H9 (cell line): ENCODE data around the gene SPINT3. TPM values are rescaled to one million over a fixed set of nuclear protein-coding genes. Genes with fewer than 3 reads are reported as not detected.

Source experiments
- DNase-seq: peaks from one replicate; pipeline ENCODE4 v3.0.0-alpha.2; 2017
- H2AFZ ChIP-seq: one replicate; pipeline ENCODE4 v1.6.1; 2013; ENCODE audit warnings: mild to moderate bottlenecking, low read length, control low read depth, moderate library complexity
- H2AK5ac ChIP-seq: 2 replicates; pipeline ENCODE4 v1.6.1; 2013; ENCODE audit warnings: low read length, control low read depth, mixed read lengths; ENCODE audit not compliant: insufficient read length
- H2BK120ac ChIP-seq: one replicate; pipeline ENCODE4 v1.6.1; 2013; ENCODE audit warnings: low read depth, mild to moderate bottlenecking, low read length, control low read depth, inconsistent platforms; ENCODE audit not compliant: poor library complexity, severe bottlenecking
- H2BK12ac ChIP-seq: 2 replicates; pipeline ENCODE4 v1.6.1; 2013; ENCODE audit warnings: low read length, control low read depth, mixed read lengths, low read depth; ENCODE audit not compliant: insufficient read length
- H2BK15ac ChIP-seq: 2 replicates; pipeline ENCODE4 v1.6.1; 2013; ENCODE audit warnings: low read depth, low read length, control low read depth
- H2BK20ac ChIP-seq: one replicate; pipeline ENCODE4 v1.6.1; 2013; ENCODE audit warnings: low read depth, mild to moderate bottlenecking, low read length, control low read depth, inconsistent platforms; ENCODE audit not compliant: poor library complexity, severe bottlenecking
- H2BK5ac ChIP-seq: 2 replicates; pipeline ENCODE4 v1.6.1; 2013; ENCODE audit warnings: low read length, control low read depth, mixed read lengths; ENCODE audit not compliant: insufficient read length
- H3K14ac ChIP-seq: 2 replicates; pipeline ENCODE4 v1.6.1; 2013; ENCODE audit warnings: low read length, control low read depth; ENCODE audit not compliant: insufficient read depth
- H3K18ac ChIP-seq: 2 replicates; pipeline ENCODE4 v1.6.1; 2013; ENCODE audit warnings: low read depth, mild to moderate bottlenecking, mixed read lengths, low read length, control low read depth; ENCODE audit not compliant: insufficient read length
- H3K23ac ChIP-seq: 2 replicates; pipeline ENCODE4 v1.6.1; 2013; ENCODE audit warnings: low read length, control low read depth, mixed read lengths, low read depth; ENCODE audit not compliant: insufficient read length
- H3K23me2 ChIP-seq: 2 replicates; pipeline ENCODE4 v1.6.1; 2013; ENCODE audit warnings: low read depth, mild to moderate bottlenecking, mixed read lengths, low read length, control low read depth; ENCODE audit not compliant: insufficient read length, poor library complexity, severe bottlenecking
- H3K27ac ChIP-seq: 2 replicates; pipeline ENCODE4 v1.5.1; 2013; ENCODE audit warnings: low read length, control low read depth, mixed read lengths, low read depth; ENCODE audit not compliant: insufficient read length
- H3K27me3 ChIP-seq: 2 replicates; pipeline ENCODE4 v1.6.1; 2013; ENCODE audit warnings: low read length, control low read depth, inconsistent platforms; ENCODE audit not compliant: insufficient read depth
- H3K4ac ChIP-seq: 2 replicates; pipeline ENCODE4 v1.6.1; 2013; ENCODE audit warnings: low read depth, mild to moderate bottlenecking, control low read depth, inconsistent platforms, low read length, moderate library complexity
- H3K4me1 ChIP-seq: 2 replicates; pipeline ENCODE4 v1.6.1; 2013; ENCODE audit warnings: low read length, control low read depth, inconsistent platforms; ENCODE audit not compliant: insufficient read depth
- H3K4me2 ChIP-seq: 2 replicates; pipeline ENCODE4 v1.6.1; 2013; ENCODE audit warnings: low read length, control low read depth, mixed read lengths; ENCODE audit not compliant: insufficient read length, insufficient read depth
- H3K56ac ChIP-seq: 2 replicates; pipeline ENCODE4 v1.6.1; 2013; ENCODE audit warnings: low read depth, mild to moderate bottlenecking, mixed read lengths, low read length, control low read depth; ENCODE audit not compliant: insufficient read length
- H3K79me1 ChIP-seq: 2 replicates; pipeline ENCODE4 v1.6.1; 2013; ENCODE audit warnings: low read depth, mild to moderate bottlenecking, moderate library complexity, low read length, control low read depth, inconsistent platforms; ENCODE audit not compliant: insufficient read depth, poor library complexity, severe bottlenecking
- H3K79me2 ChIP-seq: 2 replicates; pipeline ENCODE4 v1.6.1; 2013; ENCODE audit warnings: low read length, control low read depth, inconsistent platforms; ENCODE audit not compliant: insufficient read depth
- H3K9ac ChIP-seq: 2 replicates; pipeline ENCODE4 v1.6.1; 2013; ENCODE audit warnings: low read length, control low read depth, mixed read lengths; ENCODE audit not compliant: insufficient read length; ENCODE audit errors: extremely low read depth
- H3K9me3 ChIP-seq: one replicate; pipeline ENCODE4 v1.6.1; 2013; ENCODE audit warnings: low read depth, low read length, inconsistent platforms; ENCODE audit not compliant: control insufficient read depth
- H3T11ph ChIP-seq: one replicate; pipeline ENCODE4 v1.6.1; 2013; ENCODE audit warnings: mild to moderate bottlenecking, low read length, control low read depth, inconsistent platforms
- H4K20me1 ChIP-seq: one replicate; pipeline ENCODE4 v1.6.1; 2013; ENCODE audit not compliant: control insufficient read depth, insufficient read length, insufficient read depth
- H4K5ac ChIP-seq: 2 replicates; pipeline ENCODE4 v1.6.1; 2013; ENCODE audit warnings: low read depth, mild to moderate bottlenecking, mixed read lengths, low read length, control low read depth; ENCODE audit not compliant: insufficient read length
- H4K8ac ChIP-seq: replicated peaks from 2 replicates; pipeline ENCODE4 v1.6.1; 2013; ENCODE audit warnings: low read length, control low read depth, mixed read lengths, low read depth; ENCODE audit not compliant: insufficient read length
- H4K91ac ChIP-seq: 2 replicates; pipeline ENCODE4 v1.6.1; 2013; ENCODE audit warnings: low read depth, mild to moderate bottlenecking, moderate library complexity, mixed read lengths, low read length, control low read depth; ENCODE audit not compliant: insufficient read length
- H3K27ac Mint-ChIP-seq, 3 experiments: 2 replicates in 2 of 3; 3 replicates in 1 of 3; pipeline ENCODE4 v1.8.0; 2020 to 2021; ENCODE audit warnings: mixed read lengths in 3 of 3, mild to moderate bottlenecking in 1 of 3, moderate library complexity in 1 of 3
- H3K27me3 Mint-ChIP-seq: 2 replicates; pipeline ENCODE4 v1.8.0; 2021; ENCODE audit warnings: low read depth, mild to moderate bottlenecking, moderate library complexity, mixed read lengths
- H3K36me3 Mint-ChIP-seq, 3 experiments: 2 replicates in 2 of 3; 3 replicates in 1 of 3; pipeline ENCODE4 v1.8.0; 2020 to 2021; ENCODE audit warnings: low read depth in 3 of 3, mixed read lengths in 3 of 3; ENCODE audit not compliant: insufficient read depth in 1 of 3
- H3K4me1 Mint-ChIP-seq, 2 experiments: 2 replicates each; pipeline ENCODE4 v1.8.0; 2020; ENCODE audit warnings: mixed read lengths in 2 of 2
- H3K4me3 Mint-ChIP-seq, 2 experiments: 2 replicates in 1 of 2; 3 replicates in 1 of 2; pipeline ENCODE4 v1.8.0; 2020 to 2021; ENCODE audit warnings: mild to moderate bottlenecking in 2 of 2, mixed read lengths in 2 of 2, moderate library complexity in 1 of 2
- H3K9me3 Mint-ChIP-seq, 2 experiments: 2 replicates in 1 of 2; 3 replicates in 1 of 2; pipeline ENCODE4 v1.8.0; 2020; ENCODE audit warnings: mild to moderate bottlenecking in 2 of 2, mixed read lengths in 2 of 2, moderate library complexity in 1 of 2
- CTCF ChIP-seq: fragments of 200-600 bp; sonication (generic); conservative IDR thresholded peaks from 3 replicates; pipeline ENCODE4 v1.8.0; 2021; ENCODE audit warnings: antibody characterized with exemption, mild to moderate bottlenecking
- WGBS: extraction: QIAGEN DNeasy Blood & Tissue Kit; methylation state at CpG from one replicate; pipeline ENCODE4 v1.1.7; 2013; ENCODE audit warnings: missing lambda C conversion rate, low lambda C conversion rate, mixed read lengths; ENCODE audit not compliant: insufficient read length; ENCODE audit errors: extremely low coverage; 5-methylcytosine and 5-hydroxymethylcytosine counted together
- total RNA-seq: library from RNA; stranded (reverse); gene quantifications from 2 replicates; pipeline ENCODE4 v1.2.1, GENCODE V29; 2021

SPINT3 gene
- total RNA-seq, 1 experiment from 2014 or later, result not detected

GRCh38 chr20:45555198-45555597 lies 39.8 kb upstream of the SPINT3 start:
- H3K27ac Mint-ChIP-seq, result no peak overlapping the region
- H2BK12ac ChIP-seq, result no peak overlapping the region
- peaks cover 0 to 6% (median 0%) of the 10 kb centered on the region in 3 experiments; a peak in 2 of 7 replicates for H3K36me3 Mint-ChIP-seq
- H3K27ac ChIP-seq, result no peak overlapping the region
- H3K18ac ChIP-seq, result no peak overlapping the region
- no peak overlapping the region for H2AK5ac ChIP-seq
- H4K8ac ChIP-seq, result no peak overlapping the region
- no peak overlapping the region for H4K5ac ChIP-seq
- no peak overlapping the region for H2BK15ac ChIP-seq
- no peaks in the 10 kb centered on the region; the same call in 1 of the 2 replicates for H3K27me3 ChIP-seq
- no peak overlapping the region for H3K9ac ChIP-seq
- H3K9me3 ChIP-seq, result no peaks in the 10 kb centered on the region
- H3K4me2 ChIP-seq, result no peak overlapping the region
- H3K4ac ChIP-seq, result no peak overlapping the region
- no peak overlapping the region for H2BK5ac ChIP-seq
- H3K23me2 ChIP-seq, result no peaks in the 10 kb centered on the region
- H3K14ac ChIP-seq, result no peak overlapping the region
- H3K56ac ChIP-seq, result no peak overlapping the region
- H2BK20ac ChIP-seq, result no peak overlapping the region
- H3K9me3 Mint-ChIP-seq, result peaks cover 0 to 7% of the 10 kb centered on the region in 2 experiments; a peak in 2 of 5 replicates
- no peak overlapping the region for H2AFZ ChIP-seq
- no peaks in the 10 kb centered on the region for H4K20me1 ChIP-seq
- no peak overlapping the region for H3K4me3 Mint-ChIP-seq
- no peak for DNase-seq
- 0 out of 2 replicates have a peak, but pooled peaks cover 2% of the 10 kb centered on the region for H3K27me3 Mint-ChIP-seq
- no peak for TF ChIP-seq CTCF
- no peak overlapping the region for H4K91ac ChIP-seq
- no peak overlapping the region for H3K23ac ChIP-seq
- H3T11ph ChIP-seq, result no peak overlapping the region
- peaks cover 0 to 3% of the 10 kb centered on the region in 2 experiments; a peak in 2 of 4 replicates for H3K4me1 Mint-ChIP-seq
- no peaks in the 10 kb centered on the region for H3K79me1 ChIP-seq
- no peak overlapping the region for H2BK120ac ChIP-seq
- H3K79me2 ChIP-seq, result no peaks in the 10 kb centered on the region
- no peaks in the 10 kb centered on the region for H3K4me1 ChIP-seq
- no CpG with 5 or more reads among the region's 1 CpG for WGBS
